AG04450 (cell line): ENCODE results near the gene LGALS8. TPM values are rescaled to one million over a fixed set of nuclear protein-coding genes. Genes with fewer than 3 reads are reported as not detected.

Source experiments
- CTCF ChIA-PET: fragments of 300-600, 350-600 bp; formaldehyde crosslinking; extraction: SDS; loops from one replicate; lab custom pipeline; 2022; ENCODE audit warnings: antibody characterized with exemption, inconsistent platforms; lab: Charles Lee
- POLR2A ChIA-PET: fragments of 350-600 bp; formaldehyde crosslinking; extraction: SDS; loops from one replicate; lab custom pipeline; 2021; ENCODE audit warnings: antibody characterized with exemption, inconsistent platforms; lab: Yijun Ruan, JAX
- DNase-seq: peaks from one replicate; pipeline ENCODE4 v3.0.0-alpha.2; 2011; ENCODE audit warnings: low read depth, low spot score
- H3K27ac ChIP-seq: one replicate; pipeline ENCODE4 v1.5.1; 2012; ENCODE audit warnings: low read depth, low read length, control low read depth
- H3K27me3 ChIP-seq: one replicate; pipeline ENCODE4 v1.6.0; 2012; ENCODE audit warnings: low read length; ENCODE audit not compliant: control insufficient read depth, insufficient read depth
- H3K4me3 ChIP-seq: 2 replicates; pipeline ENCODE4 v1.5.1; 2011; ENCODE audit warnings: mild to moderate bottlenecking, low read depth, low read length, control low read depth
- H3K9me3 ChIP-seq: 2 replicates; pipeline ENCODE4 v1.5.1; 2012; ENCODE audit warnings: low read length; ENCODE audit not compliant: control insufficient read depth, insufficient read depth
- polyA minus RNA-seq: library from RNA; depleted of rRNA, polyadenylated mRNA; stranded (reverse); fragments of >200 nt; gene quantifications from 2 replicates; pipeline ENCODE4 v1.2.3, GENCODE V29; 2011; rRNA and poly(A)+ RNA removed
- polyA plus RNA-seq: library from polyadenylated mRNA; depleted of rRNA; stranded (reverse); fragments of >200 nt; gene quantifications from 2 replicates; pipeline ENCODE4 v1.2.3, GENCODE V29; 2011; rRNA removed
- TF ChIP-seq, protein P1 (sequence below): IDR thresholded peaks from 2 replicates; pipeline ENCODE4 v1.5.1; 2011; ENCODE audit warnings: low read depth, low read length, control low read depth, inconsistent platforms

Gene LGALS8
- 64.8 and 82.4 TPM in 2 replicates for polyA plus RNA-seq
- 51.0 and 57.8 TPM in 2 replicates for polyA minus RNA-seq

DNA sequence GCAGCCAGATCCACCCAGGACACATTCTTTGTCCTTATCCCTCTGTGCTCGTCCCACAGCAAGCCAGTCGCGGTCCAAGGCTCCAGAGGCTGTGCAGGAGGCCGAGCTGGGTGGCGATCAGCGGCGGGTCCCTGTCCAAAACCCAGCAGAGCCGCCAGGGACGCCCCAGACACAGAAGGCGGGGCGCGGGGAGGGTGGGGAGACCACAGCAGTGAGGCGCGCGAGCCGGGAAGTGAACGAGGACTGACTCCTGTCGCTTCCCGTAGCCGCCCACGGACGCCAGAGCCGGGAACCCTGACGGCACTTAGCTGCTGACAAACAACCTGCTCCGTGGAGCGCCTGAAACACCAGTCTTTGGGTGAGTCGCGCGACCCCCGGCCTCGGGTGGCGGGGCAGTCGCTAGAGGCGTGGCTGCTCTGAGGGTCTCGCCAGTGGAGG is at the start of gene LGALS8:
Gene LGALS8 (plus strand): TSS at position 279 of the 438 bp plus-strand sequence. CDS start 2,089 bp downstream, outside the sequence.
- CTCF ChIA-PET, result no interaction called here

DNA sequence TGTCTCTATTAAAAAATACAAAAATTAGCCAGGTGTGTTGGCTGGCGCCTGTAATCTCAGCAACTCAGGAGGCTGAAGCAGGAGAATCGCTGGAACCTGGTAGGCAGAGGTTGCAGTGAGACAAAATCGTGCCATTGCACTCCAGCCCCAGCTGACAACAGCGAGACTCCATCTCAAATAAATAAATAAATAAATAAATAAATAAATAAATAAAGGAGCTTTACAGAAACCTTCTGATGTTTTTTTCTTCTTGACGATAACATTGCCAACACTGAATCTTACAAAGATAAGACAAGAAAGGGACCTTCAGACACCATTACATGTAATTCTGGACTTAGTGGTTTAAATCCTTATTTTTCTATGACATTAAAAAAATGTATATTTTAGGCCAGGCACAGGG is 47.8 kb upstream of the LGALS8 start:
- H3K27ac ChIP-seq, result no peak overlapping the region
- DNase-seq, result no peak
- CTCF ChIA-PET, result no interaction called here
- POLR2A ChIA-PET, result no interaction called here
- no peaks in the 10 kb centered on the region; the same call in 1 of the 2 replicates for H3K9me3 ChIP-seq
- TF ChIP-seq, protein P1, sequence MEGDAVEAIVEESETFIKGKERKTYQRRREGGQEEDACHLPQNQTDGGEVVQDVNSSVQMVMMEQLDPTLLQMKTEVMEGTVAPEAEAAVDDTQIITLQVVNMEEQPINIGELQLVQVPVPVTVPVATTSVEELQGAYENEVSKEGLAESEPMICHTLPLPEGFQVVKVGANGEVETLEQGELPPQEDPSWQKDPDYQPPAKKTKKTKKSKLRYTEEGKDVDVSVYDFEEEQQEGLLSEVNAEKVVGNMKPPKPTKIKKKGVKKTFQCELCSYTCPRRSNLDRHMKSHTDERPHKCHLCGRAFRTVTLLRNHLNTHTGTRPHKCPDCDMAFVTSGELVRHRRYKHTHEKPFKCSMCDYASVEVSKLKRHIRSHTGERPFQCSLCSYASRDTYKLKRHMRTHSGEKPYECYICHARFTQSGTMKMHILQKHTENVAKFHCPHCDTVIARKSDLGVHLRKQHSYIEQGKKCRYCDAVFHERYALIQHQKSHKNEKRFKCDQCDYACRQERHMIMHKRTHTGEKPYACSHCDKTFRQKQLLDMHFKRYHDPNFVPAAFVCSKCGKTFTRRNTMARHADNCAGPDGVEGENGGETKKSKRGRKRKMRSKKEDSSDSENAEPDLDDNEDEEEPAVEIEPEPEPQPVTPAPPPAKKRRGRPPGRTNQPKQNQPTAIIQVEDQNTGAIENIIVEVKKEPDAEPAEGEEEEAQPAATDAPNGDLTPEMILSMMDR, result no peak
- no peak overlapping the region for H3K4me3 ChIP-seq
- peaks cover 3% of the 10 kb centered on the region for H3K27me3 ChIP-seq

More for the DNA sequence above, at the start of gene LGALS8:
- Histone ChIP-seq H3K4me3 (peak within 1 kb of the TSS; percentile 99), H3K27me3 (no peaks in the 10 kb centered on the region), H3K9me3 (peaks cover 3% of the 10 kb centered on the region; the same call in 1 of the 2 replicates), H3K27ac (peak within 1 kb of the TSS; percentile 69)
- POLR2A ChIA-PET, result no interaction called here
- TF ChIP-seq, protein P1, result no peak
- DNase-seq, result peak; percentile 53

DNA sequence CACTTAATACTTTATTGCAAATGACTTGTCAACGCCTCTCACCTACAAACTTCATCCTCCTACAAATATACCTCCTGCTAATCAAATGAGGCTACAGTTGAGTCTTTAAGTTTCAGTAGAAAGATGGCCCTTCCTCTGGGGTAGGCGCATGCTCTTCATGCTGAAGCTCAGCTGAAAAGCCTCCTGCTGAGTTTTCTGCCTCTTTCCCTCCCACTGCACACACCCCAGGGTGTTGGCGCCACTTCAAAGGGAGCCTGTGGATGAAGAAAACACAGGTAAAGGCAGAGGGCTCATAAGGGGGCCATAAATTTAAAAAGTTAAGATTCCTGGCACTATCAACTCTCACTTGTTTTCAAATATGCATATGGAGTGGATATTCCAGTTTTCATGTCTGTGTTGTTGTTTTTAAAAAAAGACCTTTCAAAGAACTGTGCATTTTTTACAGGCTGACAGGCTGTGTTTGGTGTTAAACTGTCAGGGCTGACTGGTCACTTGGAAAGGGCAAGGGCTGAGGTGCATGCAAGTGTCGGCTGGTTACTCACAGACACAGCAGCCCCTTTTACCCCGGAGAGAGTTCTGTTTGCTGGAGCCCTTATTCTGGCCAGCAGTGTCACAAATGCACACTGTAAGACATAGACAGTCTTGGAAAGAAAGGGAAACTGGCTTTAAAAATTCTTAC is 42.9 kb upstream of the LGALS8 start:
- H3K27me3 ChIP-seq, result no peaks in the 10 kb centered on the region
- DNase-seq, result no peak
- POLR2A ChIA-PET, result no interaction called here
- H3K27ac ChIP-seq, result no peak overlapping the region
- no peaks in the 10 kb centered on the region; the same call in 1 of the 2 replicates for H3K9me3 ChIP-seq
- H3K4me3 ChIP-seq, result no peak overlapping the region
- TF ChIP-seq, protein P1, result no peak
- CTCF ChIA-PET, result interaction anchor here (0.6 kb wide), 1 partner anchor 128 kb away, joined by 8 read pairs; no protein-coding TSS in a partner anchor

DNA sequence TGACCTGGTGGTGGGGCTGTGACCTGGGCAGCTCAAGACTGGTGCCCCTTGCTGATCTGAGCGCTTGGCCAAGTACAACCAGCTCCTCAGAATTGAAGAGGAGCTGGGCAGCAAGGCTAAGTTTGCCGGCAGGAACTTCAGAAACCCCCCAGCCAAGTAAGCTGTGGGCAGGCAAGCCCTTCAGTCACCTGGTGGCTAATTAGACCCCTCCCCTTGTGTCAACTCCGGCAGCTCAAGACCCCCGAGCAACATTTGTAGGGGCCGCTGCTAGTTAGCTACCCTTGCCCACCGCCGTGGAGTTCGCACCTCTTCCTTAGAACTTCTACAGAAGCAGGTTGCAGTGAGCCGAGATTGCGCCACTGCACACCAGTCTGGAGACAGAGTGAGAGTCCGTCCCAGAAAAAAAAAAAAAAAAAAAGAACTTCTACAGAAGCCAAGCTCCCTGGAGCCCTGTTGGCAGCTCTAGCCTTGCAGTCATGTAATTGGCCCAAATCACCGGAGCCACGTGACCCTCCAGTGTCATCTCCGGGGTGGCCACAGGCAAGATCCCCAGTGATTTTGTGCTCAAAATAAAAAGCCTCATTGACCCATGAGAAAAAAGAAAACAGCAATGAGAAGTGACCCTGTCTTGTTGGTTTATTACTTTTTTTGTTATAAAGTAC is 39.3 kb upstream of the LGALS8 start:
- CTCF ChIA-PET, result interaction anchor here (0.7 to 1.2 kb wide), 2 partner anchors 29 to 380 kb away, joined by 3 read pairs; no protein-coding TSS in a partner anchor
- POLR2A ChIA-PET, result no interaction called here

More for the DNA sequence above, 39.3 kb upstream of the LGALS8 start:
- Histone ChIP-seq H3K27ac (no peak overlapping the region), H3K9me3 (no peaks in the 10 kb centered on the region), H3K4me3 (no peak overlapping the region), H3K27me3 (no peaks in the 10 kb centered on the region)
- TF ChIP-seq, protein P1, result no peak
- DNase-seq, result no peak
